ENCODE data around the gene NRIP1. TPM values are rescaled to one million over a fixed set of nuclear protein-coding genes. Genes with fewer than 3 reads are reported as not detected.

NRIP1 gene
- total and polyA plus RNA-seq, 2 of the 13 experiments (the other 11 are each of a cell fraction or from before 2014, with no cell fraction given) = 21.0 to 69.0 TPM

GRCh38 chr21:15061279-15061678 is 3.5 kb downstream of the NRIP1 start:
- H3K36me3 ChIP-seq (replicated peaks in 1 of 2; ENCODE audit: control insufficient read depth in 1 of 2, insufficient read depth in 2 of 2, low read length in 2 of 2) = no peaks in the 10 kb centered on the region
- peak overlapping the region; percentile 95 for H3K27ac ChIP-seq (ENCODE audit: extremely low read length, insufficient read depth, low read length)
- H3K9me3 ChIP-seq (ENCODE audit: low read length) = no peaks in the 10 kb centered on the region
- H2AFZ ChIP-seq (ENCODE audit: low read length) = no peak overlapping the region
- ATAC-seq = no peak
- H4K20me1 ChIP-seq (ENCODE audit: insufficient read depth, low read length) = peaks cover 69% of the 10 kb centered on the region
- ChIA-PET POLR2A (no interaction called here), CTCF (ENCODE audit: low intra/inter-chr PET ratio, low total read pairs) (no interaction called here)
- H3K4me2 ChIP-seq (ENCODE audit: low read depth, low read length) = peak overlapping the region; percentile 81
- no TSS peak for BruUV-seq (replicated peaks)
- in situ Hi-C loops (cut with HindIII; ENCODE audit: extremely low pct_ligation_motif_present, low pct_unique_long_range_greater_than_20kb) (loop anchor here (10.0 kb wide), 3 partner anchors 154 to 424 kb away; no protein-coding TSS in a partner anchor), intact Hi-C loops (cut with micrococcal nuclease; ENCODE audit: unreplicated experiment) (no loop called here)
- H3K4me1 ChIP-seq (ENCODE audit: insufficient read depth, low read length) = peaks cover 59% of the 10 kb centered on the region
- no peak for TF ChIP-seq NFAT5 (CRISPR knock-in tag; IDR thresholded peaks at IDR 0.05)
- peak; percentile 56; the same call in 1 of the 2 replicates for TF ChIP-seq RBFOX2 (IDR thresholded peaks at IDR 0.05; ENCODE audit: low read depth, low read length)
- 0 out of 2 replicates have a peak, but pooled peaks have one; percentile 15 for TF ChIP-seq GATAD2A (CRISPR knock-in tag; IDR thresholded peaks at IDR 0.05)
- TF ChIP-seq ZNF598 (CRISPR knock-in tag; IDR thresholded peaks at IDR 0.05; ENCODE audit: borderline replicate concordance) = no peak
- 0 out of 2 replicates have a peak, but pooled peaks have one; percentile 26 for TF ChIP-seq POLR2G (IDR thresholded peaks at IDR 0.05; ENCODE audit: low read depth, low read length)
- TF ChIP-seq XBP1 (CRISPR knock-in tag; IDR thresholded peaks at IDR 0.05) = no peak
- TF ChIP-seq CEBPB (IDR thresholded peaks at IDR 0.05; ENCODE audit: borderline replicate concordance, low read depth, low read length) = no peak
- no peak for TF ChIP-seq TFDP1 (CRISPR knock-in tag; IDR thresholded peaks at IDR 0.05; ENCODE audit: borderline replicate concordance)
- H3K79me2 ChIP-seq (ENCODE audit: insufficient read depth, low read length) = peaks cover 96% of the 10 kb centered on the region
- peak overlapping the region; percentile 97 for H3K9ac ChIP-seq (ENCODE audit: insufficient read depth, low read depth, low read length)
- WGBS (ENCODE audit: low lambda C conversion rate) = 12% methylated on average over 4 of the region's 4 CpGs
- FAIRE-seq = no peak
- peak overlapping the region; percentile 83 to 95 (median 92) for H3K4me3 ChIP-seq (replicated peaks in 1 of 3; ENCODE audit: insufficient read depth in 1 of 3, low read depth in 2 of 3, low read length in 3 of 3)
- no peak for DNase-seq (ENCODE audit: low spot score)
- H3K27me3 ChIP-seq (ENCODE audit: control insufficient read depth in 1 of 2, insufficient read depth in 2 of 2, low read length in 2 of 2) = peaks cover 0 to 4% of the 10 kb centered on the region in 2 experiments; a peak in 1 of 5 replicates

Data from HepG2 (cell line).